Mucosa of descending colon (tissue), 3 donors: Measurements from ENCODE around the gene CCDC47. TPM values are rescaled to one million over a fixed set of nuclear protein-coding genes. Genes with fewer than 3 reads are reported as not detected.

Source experiments
- ATAC-seq: fragments of 200-7000 bp; cut with Tn5 transposase; one replicate; pipeline ENCODE4 v1.9.1; 2020; ENCODE audit warnings: mild to moderate bottlenecking, moderate library complexity
- DNase-seq, 3 donors: peaks; one replicate each; pipeline ENCODE4 v3.0.0-alpha.2; 2020
- H3K36me3 ChIP-seq: fragments of 200-600 bp; one replicate; pipeline ENCODE4 v1.8.0; 2021; ENCODE audit warnings: low read depth, mild to moderate bottlenecking
- H3K4me1 ChIP-seq: fragments of 200-600 bp; one replicate; pipeline ENCODE4 v1.8.0; 2021; ENCODE audit warnings: low read depth, mild to moderate bottlenecking
- H3K4me3 ChIP-seq: fragments of 200-600 bp; one replicate; pipeline ENCODE4 v1.8.0; 2021; ENCODE audit warnings: mild to moderate bottlenecking
- H3K9me3 ChIP-seq: fragments of 200-600 bp; one replicate; pipeline ENCODE4 v1.8.0; 2021; ENCODE audit warnings: mild to moderate bottlenecking
- CTCF ChIP-seq: fragments of 200-600 bp; IDR thresholded peaks from one replicate; pipeline ENCODE4 v1.8.0; 2022; ENCODE audit warnings: antibody characterized with exemption, mild to moderate bottlenecking
- intact Hi-C, 2 donors: fragments of 100-400 bp; cut with DNase I in 1 of 2; cut with micrococcal nuclease in 1 of 2; formaldehyde crosslinking; loops; one replicate each; pipeline versions ENCODE4 v1.11.0 to v1.11.1; 2022; cut with DNase I, micrococcal nuclease
- total RNA-seq, 3 donors: library from RNA; stranded (reverse); fragmentation: NEBNext Ultra II Directional in 2 of 3; extraction: Animal tissue kit (Norgen Biotek cat#: 25700) in 2 of 3; gene quantifications; one replicate each; pipeline versions ENCODE4 v1.2.1 to v1.2.4, GENCODE V29; 2021 to 2023
- donor health status: DM: no; HTN: no; CAD: no; lungs with moderate emphysema.
- donor health status: DM: no; HTN: no; CAD: no.
- donor health status: DM: no; HTN: yes; CAD: no.

Gene CCDC47
- total RNA-seq, 3 donors from 2014 or later, result 94.9 to 139 (median 128) TPM

DNA sequence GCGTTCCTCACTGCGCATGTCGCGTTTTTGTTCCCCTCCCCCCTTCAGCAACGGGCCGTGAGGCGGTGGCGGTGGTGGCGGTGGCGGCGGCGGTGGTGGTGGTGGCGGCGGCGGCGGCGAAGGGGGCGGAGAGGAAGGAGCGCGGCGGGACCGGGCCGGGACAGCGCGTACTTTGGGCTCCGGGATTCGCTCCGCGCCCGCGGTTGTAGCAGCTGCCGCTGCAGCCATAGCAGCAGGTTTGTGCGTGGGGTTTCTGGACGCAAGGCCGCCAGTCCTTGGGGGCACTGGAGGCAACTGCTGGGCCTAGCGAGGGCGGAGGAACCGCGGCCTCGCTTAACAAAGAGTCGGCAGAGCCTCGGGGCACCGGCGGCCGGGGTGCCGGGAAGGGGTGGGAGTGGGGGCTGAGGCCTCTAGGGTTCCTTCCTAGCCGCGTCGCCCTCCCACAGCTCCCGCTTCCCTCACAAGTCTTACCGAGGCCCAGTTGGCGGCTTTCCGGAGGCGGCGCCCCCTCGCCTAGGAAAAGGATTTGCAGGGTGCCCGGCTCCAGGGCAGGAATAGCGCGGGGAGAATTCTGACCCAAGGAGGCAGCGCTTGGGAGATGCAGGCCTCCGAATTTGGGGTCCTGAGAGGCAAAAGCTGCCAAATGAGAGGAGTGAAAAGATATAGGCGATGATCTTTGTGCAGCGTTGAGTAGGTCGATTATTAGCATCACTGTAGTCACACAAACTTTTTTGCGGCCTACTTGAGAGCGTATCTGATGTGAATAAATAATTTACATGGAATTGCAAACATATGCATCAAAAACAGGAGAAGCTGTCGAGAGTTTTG lies 958 bp upstream of the CCDC47 start, which contains the start of gene DDX42:
Gene DDX42 (plus strand): TSS at position 30 of the 828 bp plus-strand sequence. CDS start 12,880 bp downstream, outside the sequence.
- intact Hi-C loops, result loop anchor here in 1 of 2 donors (10.0 kb wide), 1 partner anchor 50 kb away; the partner anchor contains the start of genes FTSJ3 and PSMC5
- H3K9me3 ChIP-seq, result no peaks in the 10 kb centered on the region
- peak within 1 kb of the TSS; percentile 90 for H3K4me3 ChIP-seq
- peaks cover 5% of the 10 kb centered on the region for H3K36me3 ChIP-seq
- H3K4me1 ChIP-seq, result peaks cover 31% of the 10 kb centered on the region
- no peak for TF ChIP-seq CTCF
- ATAC-seq, result peak; percentile 20
- DNase-seq, result peak; percentile 91 to 94 (median 94)

DNA sequence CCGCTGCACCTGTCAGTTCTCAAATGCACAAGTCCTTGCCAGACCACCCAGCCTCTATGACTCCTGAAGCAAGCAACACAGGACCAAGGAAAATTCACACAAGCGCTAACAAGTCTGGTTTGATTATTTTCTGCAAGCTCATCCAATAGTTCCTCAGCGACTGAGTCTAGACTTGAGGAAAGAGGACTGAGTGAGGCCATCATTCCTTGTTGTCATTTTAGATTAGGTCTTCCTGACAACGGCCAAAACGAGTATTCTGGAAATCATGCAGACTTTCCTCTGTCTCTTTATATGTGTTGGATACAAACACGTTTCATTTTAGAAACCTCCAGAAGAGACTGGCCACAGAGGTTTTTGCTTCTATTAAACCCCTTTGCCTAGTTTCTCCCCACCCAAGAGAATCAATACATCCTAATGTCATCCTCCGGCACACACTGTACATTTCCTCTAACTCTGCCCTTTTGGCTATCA lies 561 bp downstream of the CCDC47 start:
- DNase-seq, result peak in 1 of 3 donors; percentile 33
- intact Hi-C loops, result loop anchor here in 1 of 2 donors (10.0 kb wide), 1 partner anchor 52 kb away; the partner anchor contains the start of genes FTSJ3 and PSMC5
- ATAC-seq, result no peak
- H3K4me1 ChIP-seq, result peaks cover 31% of the 10 kb centered on the region
- H3K36me3 ChIP-seq, result peaks cover 5% of the 10 kb centered on the region
- TF ChIP-seq CTCF, result no peak
- no peaks in the 10 kb centered on the region for H3K9me3 ChIP-seq
- peak overlapping the region; percentile 66 for H3K4me3 ChIP-seq

- intact Hi-C loops, result no loop called here
- peaks cover under 1% of the 10 kb centered on the region for H3K36me3 ChIP-seq
- H3K9me3 ChIP-seq, result no peaks in the 10 kb centered on the region
- no peak for DNase-seq
- H3K4me3 ChIP-seq, result no peak overlapping the region
- H3K4me1 ChIP-seq, result peaks cover 13% of the 10 kb centered on the region
- ATAC-seq, result no peak
- TF ChIP-seq CTCF, result no peak
These were observed 5.0 kb downstream of the CCDC47 start for GRCh38 chr17:63768433-63768832.

GRCh38 chr17:63766754-63767153 lies 6.6 kb downstream of the CCDC47 start:
- Histone ChIP-seq H3K4me3 (no peak overlapping the region), H3K9me3 (no peaks in the 10 kb centered on the region), H3K36me3 (no peaks in the 10 kb centered on the region), H3K4me1 (peaks cover 14% of the 10 kb centered on the region)
- DNase-seq (no peak), ATAC-seq (no peak)
- TF ChIP-seq CTCF, result no peak
- intact Hi-C loops, result no loop called here

DNA sequence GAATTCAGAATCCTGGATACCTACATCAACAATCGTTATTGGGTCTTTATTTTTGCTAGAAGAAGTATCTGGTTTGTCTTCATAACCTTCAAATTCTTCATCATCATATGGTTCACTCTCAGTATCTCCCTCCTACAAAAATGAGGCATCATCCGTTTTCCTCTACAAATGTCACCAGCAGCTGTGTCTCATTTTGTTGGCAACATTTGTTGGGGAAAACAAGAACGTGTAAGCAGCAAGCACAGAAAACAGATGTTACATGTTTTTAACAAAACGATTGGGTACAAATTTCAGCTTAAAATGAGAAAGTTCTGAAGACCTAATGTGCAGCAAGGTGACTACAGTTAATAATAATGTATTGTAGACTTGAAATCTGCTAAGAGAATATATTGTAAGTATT lies 8.7 kb downstream of the CCDC47 start:
- Histone ChIP-seq H3K9me3 (no peaks in the 10 kb centered on the region), H3K4me1 (peaks cover 9% of the 10 kb centered on the region), H3K36me3 (no peaks in the 10 kb centered on the region), H3K4me3 (no peak overlapping the region)
- TF ChIP-seq CTCF, result no peak
- DNase-seq (no peak), ATAC-seq (no peak)
- intact Hi-C loops, result no loop called here
